GM21576 (cell line): ENCODE measurements around the gene AKR1B15.
"Not testable (repeated sequence)": the region's sequence is repeated elsewhere in the genome, so short reads cannot be mapped to it uniquely, and the experiment has no call there.

Source experiments
- ATAC-seq: cut with Tn5 transposase; IDR thresholded peaks from one replicate; pipeline ENCODE4 v1.9.1; 2021; ENCODE audit warnings: mild to moderate bottlenecking, moderate library complexity; ENCODE audit not compliant: unreplicated experiment

Gene AKR1B15

GRCh38 chr7:134548877-134549276 is at the start of gene AKR1B15:
Gene AKR1B15, plus strand, starts transcription at chr7:134549110. Its CDS starts 15,510 bp downstream, at chr7:134564620.
- ATAC-seq: peak; percentile 95

- ATAC-seq: no peak
Measured at GRCh38 chr7:134500406-134500805, 48.5 kb upstream of the AKR1B15 start.

GRCh38 chr7:134500982-134501381 is 47.9 kb upstream of the AKR1B15 start:
- ATAC-seq: no peak

DNA sequence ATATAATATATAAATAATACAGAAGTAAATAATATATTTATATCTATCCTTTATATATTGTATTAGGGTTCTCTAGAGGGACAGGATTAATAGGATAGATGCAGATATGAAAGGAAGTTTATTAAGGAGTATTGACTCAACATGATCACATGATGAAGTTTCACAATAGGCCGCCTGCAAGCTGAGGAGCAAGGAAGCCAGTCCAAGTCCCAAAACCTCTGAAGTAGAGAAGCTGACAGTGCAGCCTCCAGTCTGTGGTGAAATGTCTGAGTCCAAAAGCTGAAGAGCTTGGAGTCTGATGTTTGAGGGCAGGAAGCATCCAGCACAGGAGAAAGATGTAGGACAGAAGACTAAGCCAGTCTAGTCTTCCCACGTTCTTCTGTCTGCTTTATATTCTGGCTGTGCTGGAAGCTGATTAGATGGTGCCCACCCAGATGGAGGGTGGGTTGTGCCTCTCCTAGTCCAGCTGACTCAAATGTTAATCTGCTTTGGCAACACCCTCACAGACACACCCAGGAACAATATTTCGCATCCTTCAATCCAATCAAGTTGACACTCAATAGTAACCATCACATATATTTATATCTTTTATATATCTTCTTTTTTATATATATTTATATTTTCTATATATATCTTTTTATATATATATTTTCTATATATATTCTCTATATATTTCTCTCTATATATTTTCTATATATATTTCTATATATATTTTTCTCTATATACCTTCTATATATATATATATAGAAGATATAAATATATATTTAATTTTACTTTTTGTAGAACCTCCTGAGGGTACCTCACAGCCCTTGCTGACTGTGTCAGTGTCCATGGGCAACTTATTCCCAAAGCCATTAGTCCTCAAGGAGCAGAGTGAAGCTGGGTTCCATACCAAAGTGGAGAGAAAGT is 46.2 kb upstream of the AKR1B15 start:
- no peak for ATAC-seq

GRCh38 chr7:134504660-134505164 is 44.2 kb upstream of the AKR1B15 start:
- ATAC-seq: no peak

GRCh38 chr7:134505856-134506255 is 43.1 kb upstream of the AKR1B15 start:
- no peak for ATAC-seq

DNA sequence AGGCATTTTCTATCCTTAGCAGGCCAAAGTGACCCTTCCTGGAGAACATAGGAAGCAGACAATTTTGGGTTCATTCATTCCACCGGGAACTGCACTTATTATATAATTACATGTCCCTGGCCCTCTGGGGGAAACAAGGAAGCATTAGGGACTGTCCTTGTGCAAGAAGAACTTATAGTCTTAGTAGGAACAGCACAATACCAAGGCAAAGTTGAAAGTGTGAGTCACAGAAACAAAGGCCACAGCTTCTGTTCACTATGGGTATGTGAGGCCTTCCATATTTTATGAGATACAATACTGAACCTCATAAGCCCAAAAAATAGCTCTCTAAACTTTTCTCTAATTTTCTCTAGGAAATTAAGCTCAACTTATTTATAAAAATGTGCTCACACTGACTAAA is 39.9 kb upstream of the AKR1B15 start:
- ATAC-seq: no peak

- ATAC-seq: no peak
Measured at GRCh38 chr7:134510646-134511045, 38.3 kb upstream of the AKR1B15 start.

- no peak for ATAC-seq
Measured at GRCh38 chr7:134512271-134512670, 36.6 kb upstream of the AKR1B15 start.

DNA sequence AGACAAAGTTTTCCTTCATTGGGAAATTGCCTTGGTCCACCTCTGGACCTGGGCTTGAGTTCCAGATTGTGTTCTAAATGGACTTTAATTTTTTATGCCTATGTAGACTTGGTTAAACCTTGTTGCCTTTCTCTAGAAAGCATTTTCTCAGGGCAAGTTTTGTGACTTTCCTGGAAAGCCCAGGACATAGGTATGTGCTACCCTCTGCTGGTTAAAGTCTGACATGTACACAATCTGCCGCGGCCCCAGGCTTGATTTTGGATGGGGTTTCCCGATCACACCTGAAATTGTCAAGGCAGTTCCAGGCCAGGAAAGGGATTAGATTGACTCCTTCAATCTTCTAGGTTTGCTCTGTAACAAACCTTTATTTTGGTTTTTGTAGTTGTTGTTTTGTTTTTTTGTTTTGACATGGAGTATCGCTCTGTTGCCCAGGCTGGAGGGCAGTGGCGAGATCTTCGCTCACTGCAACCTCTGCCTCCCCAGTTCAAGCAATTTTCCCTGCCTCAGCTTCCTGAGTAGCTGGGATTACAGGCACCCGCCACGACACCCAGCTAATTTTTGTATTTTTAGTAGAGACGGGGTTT is 35.6 kb upstream of the AKR1B15 start:
- ATAC-seq: no peak

- no peak for ATAC-seq
Measured at GRCh38 chr7:134514106-134514505, 34.8 kb upstream of the AKR1B15 start.

DNA sequence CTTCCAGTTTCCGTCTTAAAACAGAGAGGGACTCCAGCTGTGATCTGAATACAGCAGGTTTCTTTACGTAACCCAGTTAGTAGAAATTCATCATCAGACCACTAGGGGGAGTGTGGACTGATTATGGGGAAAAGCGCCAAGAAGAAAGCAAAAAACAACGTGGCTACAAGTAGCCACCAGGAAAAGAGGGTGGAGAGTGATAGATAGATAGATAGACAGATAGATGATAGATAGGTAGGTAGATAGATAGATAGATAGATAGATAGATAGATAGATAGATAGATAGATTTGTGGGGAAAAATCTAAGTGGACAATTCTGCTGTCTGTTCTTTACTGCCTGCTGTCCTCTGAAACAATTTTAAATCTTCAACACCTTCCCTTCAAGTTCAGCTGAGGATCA is 34.2 kb upstream of the AKR1B15 start:
- peak; percentile 70 for ATAC-seq

- no peak for ATAC-seq
Measured at GRCh38 chr7:134515569-134516468, 33.1 kb upstream of the AKR1B15 start.

DNA sequence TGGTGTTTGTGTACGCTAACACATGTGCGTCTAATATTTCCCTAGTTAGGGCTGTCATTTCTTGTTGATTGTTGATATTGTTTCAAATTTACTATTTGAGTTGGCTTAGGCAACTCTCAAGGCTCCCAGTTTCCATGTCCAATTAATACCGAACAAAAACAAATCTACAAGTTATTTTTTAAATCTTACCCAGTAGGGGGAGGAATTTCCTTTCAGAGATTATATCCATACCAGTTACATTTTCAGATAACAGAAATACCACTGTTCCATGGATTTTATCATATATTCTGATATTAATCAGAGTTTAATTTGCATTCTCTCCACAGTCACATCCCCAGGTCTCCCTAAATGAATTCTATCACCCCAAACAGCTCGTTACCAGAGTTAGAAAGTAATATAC is 28.8 kb upstream of the AKR1B15 start:
- ATAC-seq: no peak

DNA sequence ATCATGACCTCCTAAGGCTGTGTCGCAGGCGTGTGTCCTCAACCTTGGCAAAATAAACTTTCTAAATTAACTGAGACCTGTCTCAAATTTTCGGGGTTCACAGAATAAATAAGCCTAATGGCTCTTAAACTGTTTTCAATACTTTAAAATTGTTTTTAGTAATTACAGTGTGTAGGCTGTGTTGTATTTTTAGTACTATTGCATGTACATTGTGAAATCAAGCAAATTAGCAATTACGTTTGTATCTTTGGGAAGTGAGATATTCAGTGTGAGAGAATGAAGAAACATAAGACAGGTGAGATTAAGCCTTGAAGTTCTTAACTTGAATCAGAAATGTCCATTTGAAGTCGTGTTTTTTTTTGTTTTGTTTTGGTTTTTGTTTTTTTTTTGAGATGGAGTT is 26.3 kb upstream of the AKR1B15 start:
- ATAC-seq: no peak

DNA sequence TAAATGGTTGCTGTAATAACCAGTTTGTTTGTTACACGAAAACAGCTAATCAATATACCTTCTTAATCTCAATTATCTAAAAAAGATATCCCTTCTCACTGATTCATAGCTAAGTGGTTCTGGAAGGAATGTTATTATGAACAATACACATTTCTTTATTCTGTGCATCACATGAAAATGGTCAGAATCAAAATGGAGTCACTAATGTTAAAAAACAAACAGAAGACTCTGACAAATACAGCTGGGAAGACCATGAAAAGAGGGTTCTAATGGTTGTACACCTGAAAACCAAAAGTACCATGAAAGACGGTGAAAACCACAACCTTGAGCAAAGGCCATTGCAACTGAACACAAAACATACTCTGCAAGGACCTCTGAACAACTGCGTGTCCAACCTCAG is 23.5 kb upstream of the AKR1B15 start:
- not testable (repeated sequence) for ATAC-seq

DNA sequence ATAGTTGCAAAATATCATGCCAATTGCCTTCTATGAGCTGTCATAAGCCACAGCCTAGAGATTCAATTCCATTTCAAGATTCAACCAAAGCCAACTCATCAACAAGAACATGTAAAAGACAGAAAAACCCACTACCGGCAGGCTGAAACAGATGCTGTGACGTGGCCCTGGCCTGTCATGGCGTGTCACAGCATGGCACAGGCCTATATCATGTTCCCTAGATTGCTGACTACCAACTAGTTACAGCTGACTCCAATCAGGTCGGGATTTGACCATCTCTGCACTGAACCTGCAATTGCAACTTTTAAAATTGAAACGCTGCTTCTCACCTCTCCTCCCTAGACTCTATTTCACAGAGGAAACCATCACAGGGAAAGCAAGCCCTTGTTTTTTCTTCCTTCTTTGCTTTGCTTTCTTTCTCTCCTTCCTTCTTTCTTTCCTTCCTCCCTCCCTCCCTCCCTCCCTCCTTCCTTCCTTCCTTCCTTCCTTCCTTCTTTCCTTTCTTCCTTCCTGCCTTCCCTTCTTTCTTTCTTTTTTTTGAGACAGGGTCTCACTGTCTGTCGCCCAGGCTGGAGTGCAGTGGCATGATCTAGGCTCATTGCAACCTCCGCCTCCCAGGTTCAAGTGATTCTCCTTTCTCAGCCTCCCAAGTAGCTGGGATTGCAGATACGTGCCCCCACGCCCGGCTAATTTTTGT is 22.2 kb upstream of the AKR1B15 start:
- ATAC-seq: not testable (repeated sequence)

DNA sequence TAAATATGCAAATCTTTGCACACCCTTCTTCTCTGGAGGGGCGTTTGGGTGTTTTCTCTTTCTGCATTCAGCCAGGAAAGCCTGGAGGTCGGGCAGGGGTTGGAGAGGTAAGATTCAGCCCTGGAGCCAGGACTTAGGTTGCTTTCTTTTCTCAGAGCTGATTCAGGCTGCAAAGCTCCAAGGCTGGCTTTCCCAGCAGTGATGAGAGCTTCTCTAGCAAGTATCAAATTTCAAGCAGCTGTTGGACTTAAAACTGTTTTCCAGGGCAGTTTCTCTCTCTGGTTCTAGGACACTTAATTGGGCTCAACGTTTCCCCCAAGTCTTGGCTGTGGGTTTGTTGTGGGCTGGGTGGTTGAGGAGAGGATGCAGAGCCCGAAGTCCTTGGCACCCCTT is 20.9 kb upstream of the AKR1B15 start:
- no peak for ATAC-seq

GRCh38 chr7:134528749-134529148 is 20.2 kb upstream of the AKR1B15 start:
- ATAC-seq: no peak

DNA sequence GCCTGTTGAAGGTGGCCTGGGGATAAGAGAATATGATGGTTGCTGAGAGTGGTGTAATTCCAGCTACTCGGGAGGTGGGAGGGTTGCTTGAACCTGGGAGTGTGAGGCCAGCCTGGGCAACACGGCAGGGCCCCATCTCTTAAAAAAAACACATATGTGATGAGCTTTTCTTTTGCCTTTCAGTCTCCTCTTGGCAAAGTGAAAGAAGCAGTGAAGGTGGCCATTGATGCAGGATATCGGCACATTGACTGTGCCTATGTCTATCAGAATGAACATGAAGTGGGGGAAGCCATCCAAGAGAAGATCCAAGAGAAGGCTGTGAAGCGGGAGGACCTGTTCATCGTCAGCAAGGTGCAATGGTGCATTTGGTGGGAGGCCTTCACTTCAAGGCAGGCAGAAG is 18.4 kb upstream of the AKR1B15 start:
- ATAC-seq: no peak
